Stimulated activated CD4-positive, alpha-beta T cell treated with anti-CD3 and anti-CD28 coated beads, Interleukin-4, amount 100 ng/mL, for 4 hours (primary cell): ENCODE results near the gene TMPRSS13.
"Not testable (repeated sequence)": the region's sequence is repeated elsewhere in the genome, so short reads cannot be mapped to it uniquely, and the experiment has no call there.

Experiments used
- DNase-seq, 2 experiments: peaks; one replicate each; pipeline ENCODE4 v3.0.0-alpha.2; 2020

The TMPRSS13 gene

DNA sequence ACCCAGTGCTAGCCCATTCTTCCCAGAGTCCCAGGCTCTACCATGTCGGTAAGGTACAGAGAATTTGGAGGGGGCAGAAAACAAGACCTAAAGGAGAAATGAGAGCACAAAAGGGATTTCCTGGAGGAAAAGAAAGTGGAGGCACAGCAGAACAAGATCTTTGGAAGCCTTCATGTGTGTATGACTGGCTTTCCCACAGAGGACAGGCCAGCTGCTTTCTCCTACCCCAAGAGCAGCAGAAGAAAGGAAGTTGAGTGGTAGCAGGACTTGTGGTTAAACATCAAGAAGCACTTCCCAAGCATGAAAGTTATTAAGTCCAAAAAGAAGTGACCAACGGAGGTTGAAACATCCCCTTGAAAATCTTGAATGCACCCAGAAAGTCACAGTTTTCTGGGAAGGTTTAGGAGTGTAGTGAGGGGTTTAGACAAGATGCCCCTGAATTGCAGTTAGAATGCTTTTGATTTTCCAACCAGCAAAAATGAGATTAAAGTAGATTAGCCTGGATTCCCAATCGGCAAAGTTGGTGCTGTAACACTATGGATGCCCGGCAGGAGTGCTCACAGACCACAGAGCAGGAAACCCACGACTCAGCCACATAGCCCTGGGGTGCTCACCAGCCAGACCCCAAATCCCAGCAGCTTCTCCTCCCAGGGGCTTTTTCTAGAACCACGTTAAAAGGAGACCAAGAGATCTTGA, 608 bp downstream of the TMPRSS13 start:
- no peak for DNase-seq

DNA sequence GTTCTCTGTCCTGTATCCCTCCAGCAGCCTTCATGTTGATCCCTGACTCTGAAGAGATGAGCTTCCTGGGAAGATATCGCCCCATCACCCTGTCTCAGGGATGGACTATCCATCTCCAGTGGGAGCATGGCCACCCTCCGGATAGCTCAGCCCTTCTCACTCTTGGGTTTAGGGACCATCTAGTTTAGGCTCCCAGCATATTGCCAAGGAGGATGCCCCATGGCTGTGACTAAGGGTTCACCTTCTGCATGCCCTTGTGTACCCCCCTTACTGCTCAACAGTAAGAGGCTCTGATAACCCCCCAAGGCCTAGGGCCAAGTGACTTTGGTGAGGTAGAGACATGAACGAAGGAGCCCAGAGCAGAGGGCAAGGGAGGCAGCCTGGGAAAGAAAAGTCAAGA, 1.3 kb downstream of the TMPRSS13 start:
- DNase-seq, result no peak

DNA sequence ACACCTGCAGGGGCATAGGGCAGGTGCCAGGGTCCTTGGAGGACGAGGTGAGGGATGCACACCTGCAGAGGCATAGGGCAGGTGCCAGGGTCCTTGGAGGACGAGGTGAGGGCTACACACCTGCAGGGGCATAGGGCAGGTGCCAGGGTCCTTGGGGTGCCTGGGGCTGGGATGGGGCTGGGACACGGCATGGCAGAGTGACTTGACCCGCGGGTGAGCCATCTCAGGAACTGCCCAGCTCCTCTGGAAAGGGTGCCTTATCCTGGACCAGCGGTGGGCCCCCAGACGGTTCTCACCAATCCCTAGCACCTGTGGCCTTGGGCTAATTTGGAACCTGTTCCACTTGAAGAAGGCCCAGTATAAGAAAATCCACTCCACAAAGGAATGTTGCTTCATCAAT, 3.0 kb downstream of the TMPRSS13 start:
- DNase-seq, result not testable (repeated sequence)

DNA sequence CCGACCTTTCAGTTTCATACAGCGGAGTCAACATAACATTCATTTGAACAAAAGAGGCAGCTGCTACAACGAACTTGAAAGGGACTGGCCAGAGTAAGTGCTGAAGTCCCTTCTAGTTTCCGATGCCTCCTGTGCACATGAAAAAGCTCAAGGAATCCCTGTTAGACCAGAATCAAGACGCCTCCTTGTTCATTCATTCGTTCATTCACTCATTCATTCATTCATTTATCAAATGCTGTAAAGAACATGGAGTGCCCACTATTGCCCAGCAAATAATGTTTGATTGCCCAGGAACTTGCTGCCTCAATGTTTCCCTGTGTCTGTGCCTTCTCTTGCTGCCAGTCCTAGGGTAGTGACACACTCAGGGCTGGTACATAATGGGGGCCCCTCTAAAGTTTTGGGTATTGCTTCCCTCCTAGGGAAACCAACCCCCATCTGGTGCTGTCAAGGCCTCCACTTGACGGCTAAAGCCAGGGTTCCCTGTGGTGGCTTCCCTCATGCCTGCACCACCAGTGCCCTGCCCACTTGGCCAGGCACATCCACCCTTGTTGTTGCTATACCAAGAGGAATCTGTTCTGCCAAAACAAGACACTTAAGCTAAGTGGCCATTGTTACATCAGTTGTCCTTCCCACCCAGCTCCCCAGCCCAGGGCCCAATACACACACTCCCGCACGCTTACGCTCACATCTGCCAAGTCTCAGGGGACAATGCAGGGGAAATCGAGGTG, 3.8 kb downstream of the TMPRSS13 start:
- DNase-seq, result no peak

DNA sequence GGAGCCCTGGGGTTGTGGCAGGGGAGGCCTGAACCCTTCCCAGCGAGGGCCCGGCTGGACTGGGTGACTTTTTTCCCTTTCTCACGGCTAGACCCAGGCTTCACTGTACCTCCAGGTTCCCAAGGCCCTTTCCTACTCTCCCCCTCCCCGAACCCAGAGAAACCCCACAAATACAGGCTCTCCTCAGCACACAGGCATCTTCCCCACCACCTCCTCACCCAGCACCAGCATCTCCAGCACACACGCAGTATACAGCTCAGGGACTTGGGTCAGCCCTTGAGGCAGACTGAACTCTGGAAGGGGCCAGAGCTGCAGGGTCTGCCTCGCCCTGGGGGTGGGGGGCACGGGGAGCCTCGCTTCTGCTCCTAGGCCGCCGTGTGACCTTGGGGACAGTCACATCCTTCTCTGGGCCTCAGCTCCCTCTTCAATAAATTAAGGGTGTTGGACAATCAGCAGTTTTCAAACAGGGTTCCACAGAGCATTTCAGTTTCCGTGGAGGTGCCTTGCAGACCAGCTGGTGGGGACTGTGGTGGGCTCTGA, 4.5 kb downstream of the TMPRSS13 start:
- DNase-seq, result no peak

DNA sequence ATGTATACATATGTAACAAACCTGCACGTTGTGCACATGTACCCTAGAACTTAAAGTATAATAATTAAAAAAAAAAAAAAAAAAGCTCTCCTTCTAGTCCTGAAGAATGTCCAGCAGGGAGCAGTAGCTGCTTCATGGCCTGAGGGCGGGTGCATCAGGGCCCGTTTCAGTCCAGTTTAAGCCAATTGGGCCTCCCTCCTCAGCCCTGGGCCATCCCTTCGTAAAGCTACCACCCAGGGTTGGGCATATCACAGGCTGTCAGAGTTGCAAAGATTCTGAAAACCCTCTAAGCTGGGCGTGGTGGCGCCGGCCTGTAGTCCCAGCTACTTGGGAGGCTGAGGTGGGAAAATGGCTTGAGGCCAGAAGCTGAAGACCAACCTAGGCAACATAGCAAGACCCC, 5.4 kb downstream of the TMPRSS13 start:
- DNase-seq, result no peak

DNA sequence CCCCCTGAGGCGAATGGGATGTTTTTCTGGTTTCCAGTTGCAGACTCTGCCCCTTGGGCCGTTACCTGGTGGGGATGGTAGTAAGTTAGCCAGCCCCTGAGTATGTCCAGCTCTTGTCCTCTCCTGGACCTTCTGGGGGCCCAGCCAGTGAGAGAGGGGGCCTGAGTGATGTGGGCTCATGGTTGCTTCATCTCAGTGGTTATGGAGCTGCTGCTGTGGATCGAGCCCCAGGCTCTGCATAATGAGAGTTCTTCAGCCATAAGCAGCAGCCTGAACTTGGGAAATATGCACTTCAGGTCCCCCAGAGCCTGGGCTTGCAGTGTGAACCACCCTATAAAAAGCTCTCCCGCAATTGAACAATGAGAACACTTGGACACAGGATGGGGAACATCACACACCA, 5.9 kb downstream of the TMPRSS13 start:
- no peak for DNase-seq

DNA sequence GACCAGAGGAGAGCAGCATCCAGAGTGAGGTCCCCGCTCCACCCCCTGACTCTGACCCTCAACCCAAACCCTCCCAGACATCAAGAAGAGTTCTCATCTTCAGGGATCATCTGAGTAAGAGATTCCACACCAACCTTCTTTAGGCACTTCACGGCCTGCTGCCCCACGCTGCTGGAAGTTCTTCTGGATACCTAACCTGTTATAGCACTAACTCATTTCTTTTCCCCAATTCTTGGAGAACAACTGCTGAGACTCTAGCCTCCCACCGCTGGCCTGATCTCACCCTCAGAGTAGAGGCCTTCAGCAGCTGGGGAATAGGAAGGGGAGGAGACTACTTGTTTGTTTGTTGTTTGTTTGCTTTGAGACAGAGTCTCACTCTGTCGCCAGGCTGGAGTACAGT, 7.3 kb downstream of the TMPRSS13 start:
- DNase-seq, result no peak

DNA sequence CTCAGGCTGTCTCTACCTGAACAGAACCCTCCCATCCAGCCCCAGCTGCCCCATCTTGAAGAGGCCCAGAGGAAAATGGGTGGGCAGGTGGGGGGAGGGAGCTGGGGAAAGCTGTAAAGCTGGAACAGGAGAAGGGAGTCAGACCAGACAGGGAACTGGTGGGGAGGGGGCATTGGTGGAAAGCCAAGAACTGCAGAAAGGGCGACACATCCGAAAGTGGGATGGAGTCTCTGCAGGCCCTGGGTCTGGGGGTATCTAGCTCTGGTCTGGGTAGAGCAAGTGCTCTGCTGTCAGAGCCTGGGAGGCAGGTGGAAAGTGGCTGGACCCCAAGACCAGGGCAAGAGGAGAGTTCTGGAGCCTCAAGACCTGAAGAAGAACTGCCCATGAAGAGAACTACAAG, 7.7 kb downstream of the TMPRSS13 start:
- DNase-seq, result no peak

DNA sequence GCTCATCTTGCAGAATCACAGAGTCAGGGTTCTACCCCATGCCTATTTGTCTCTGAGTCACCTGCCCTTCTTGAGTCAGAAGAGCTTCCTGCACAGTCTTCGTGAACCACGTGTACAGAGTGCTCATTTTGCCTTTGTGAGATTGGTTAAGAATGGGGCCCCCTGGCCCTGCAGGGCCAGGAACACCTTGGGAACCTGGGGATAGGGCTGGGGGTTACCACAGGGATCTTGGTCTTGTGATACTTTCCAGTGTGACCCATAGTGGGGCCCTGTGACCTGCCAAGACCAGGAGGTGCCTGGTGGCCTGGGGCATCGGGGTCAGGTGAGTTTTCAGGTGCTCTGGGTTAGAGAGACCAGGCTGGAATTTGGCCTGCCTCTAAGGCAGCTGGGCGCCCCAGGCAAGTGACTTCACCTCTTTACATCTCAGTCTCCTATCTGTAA, 9.4 kb downstream of the TMPRSS13 start:
- no peak for DNase-seq

DNA sequence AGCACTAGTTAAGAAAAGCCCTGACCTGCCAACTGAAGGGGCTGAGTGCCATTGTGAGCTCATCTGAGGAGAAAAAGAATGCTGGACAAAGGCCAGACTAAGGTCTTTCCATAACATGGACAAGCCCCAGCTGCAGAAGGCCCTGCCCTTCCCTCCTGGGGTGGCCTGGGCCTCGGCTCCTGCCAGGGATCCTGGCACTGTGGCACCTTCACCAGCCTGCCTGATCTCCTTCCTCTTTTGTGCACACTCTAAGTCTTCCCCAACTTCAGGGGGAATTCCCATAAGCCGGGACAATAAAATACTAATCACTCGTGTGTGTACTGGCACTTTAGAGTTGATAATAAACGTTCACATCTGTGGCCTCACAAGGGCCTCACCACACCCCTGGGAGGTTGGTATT, 9.9 kb downstream of the TMPRSS13 start:
- no peak for DNase-seq

DNA sequence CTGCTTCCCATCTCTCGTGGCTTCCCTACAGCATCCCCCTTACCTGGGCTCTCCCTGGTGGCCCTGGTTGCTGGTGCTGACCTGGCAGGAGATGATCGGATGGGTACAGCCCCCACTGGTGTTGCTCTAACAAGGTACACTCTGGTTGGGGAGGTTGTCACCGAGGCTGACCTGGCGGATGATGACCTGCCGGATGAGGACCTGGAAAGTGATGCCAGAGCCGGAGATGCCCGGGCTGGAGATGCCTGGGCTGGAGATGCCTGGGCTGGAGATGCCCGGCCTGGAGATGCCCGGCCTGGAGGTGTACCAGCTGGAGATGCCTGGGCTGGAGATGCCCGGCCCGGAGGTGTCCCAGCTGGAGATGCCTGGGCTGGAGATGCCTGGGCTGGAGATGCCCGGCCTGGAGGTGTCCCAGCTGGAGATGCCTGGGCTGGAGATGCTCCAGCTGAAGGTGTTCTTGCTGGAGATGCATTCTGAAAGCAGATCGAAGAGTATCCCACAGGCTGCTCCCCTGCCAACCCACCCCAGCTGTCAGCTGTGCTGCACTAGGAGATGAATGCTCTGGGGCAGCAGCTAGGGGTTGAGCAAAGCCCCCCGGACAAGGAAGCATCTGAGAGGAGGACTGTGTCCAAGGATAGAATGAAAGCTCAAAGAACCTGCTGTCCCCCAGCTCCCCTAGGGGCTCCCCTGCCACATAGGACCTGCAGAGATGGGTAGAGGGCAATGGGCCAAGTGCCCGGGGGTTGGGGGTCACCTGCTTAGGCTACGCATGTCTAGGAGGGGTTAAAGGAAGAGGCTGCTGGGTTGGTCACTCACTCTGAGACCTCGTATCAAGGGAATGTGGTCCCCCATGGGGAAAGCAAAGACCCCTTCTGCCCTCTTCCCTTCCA, 10.6 kb downstream of the TMPRSS13 start:
- DNase-seq, result no peak

DNA sequence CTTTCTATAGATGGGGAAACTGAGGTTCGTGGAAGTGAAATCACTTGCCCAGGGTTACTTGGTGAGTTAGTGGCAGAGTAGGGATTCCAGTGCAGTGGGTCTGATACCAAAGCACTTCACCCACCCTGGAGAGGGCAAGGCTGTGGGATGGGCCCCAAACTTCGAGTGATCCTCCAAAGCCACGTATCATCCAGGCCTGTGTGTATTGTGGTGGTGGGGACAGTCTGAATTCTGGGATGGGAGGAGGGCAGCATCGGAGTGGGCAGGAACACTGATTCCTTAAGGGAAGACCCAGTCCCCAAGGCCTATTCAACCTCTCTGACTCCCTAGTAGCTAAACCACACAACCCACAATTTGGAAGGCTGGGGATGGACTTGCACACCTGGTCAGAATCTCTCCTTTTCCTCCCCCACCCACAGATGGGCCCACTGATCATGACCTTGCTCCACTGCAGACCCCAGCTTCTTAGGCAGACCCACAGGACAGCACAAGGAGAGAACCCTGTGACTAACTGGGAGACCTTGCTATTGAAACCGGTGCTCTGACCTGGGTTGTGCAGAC, 11.5 kb downstream of the TMPRSS13 start:
- no peak for DNase-seq

DNA sequence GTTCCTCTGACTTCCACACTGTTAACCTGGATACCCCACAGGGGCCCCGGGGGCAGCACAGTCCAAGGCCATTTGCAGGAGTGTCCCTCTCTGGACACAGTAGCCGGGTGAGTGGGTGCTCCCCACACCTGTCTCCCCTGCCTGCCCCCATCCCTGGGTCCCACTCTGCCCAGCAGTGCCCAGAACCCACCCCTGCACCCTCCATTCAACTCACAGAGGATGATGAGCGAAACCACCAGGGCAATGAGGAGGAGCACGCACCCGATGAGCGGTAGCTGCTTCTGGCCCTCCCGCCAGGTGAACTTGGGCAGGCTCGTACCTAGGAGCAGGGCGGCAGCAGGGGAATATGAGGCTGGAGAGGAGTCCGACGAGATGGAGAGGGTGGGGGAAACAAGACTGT, 12.2 kb downstream of the TMPRSS13 start:
- DNase-seq, result no peak

DNA sequence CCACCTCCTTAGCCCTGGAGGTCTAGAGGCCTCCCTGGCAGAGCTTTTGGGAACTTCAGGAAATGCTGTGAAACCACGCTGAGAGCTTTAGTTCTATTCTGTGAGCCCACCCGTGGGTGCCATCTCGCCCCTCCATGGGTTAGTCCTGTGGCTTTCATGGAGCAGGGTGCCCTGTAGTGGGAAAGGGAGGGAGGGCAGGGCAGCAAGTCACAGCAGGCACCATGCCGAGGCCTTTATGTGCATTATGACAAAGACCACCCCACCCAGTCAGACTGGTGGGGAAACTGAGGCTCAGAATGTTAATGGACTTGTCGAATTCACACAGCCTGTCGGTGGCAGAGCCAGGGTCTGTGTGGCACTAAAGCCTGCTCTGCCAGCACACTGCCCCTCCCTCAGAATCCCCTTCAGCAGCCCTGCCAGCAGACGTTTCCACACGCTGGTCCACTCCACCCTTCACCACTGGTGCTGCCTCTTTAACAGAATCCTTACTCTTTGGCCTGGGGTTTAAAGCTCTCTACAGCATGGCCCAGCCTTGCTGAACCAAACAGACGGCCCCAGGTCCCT, 13.4 kb downstream of the TMPRSS13 start:
- DNase-seq, result no peak

DNA sequence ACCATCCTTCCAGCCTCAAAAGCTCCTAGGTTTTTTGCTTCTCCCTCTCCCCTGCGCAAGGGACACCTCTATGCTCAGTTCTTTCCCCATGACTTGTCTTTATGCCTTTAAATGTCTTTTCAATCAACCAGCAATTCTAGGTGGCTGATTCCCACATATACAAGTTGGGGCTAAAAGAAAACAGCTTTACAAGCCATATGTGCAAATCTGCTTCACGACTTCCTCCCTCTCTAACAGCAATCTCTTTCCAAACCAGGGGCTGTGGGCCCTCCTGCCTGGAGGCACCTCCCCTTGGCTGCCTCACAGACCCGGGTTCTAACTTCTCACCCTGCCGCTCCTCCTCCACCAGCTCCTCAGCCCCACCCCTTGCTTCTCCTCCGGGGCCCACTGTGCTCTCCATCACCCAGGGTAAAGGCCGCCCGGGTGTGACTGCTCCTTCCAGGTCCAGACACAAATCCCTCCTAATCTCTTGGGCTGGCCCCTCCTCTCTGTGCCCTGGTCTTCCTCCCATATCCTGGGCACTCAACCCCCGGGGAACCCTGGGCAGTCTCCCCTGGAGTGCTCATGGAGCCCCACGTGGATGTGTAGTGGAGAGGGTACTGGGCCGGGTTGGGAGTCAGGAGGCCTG, 14.1 kb downstream of the TMPRSS13 start:
- no peak for DNase-seq

DNA sequence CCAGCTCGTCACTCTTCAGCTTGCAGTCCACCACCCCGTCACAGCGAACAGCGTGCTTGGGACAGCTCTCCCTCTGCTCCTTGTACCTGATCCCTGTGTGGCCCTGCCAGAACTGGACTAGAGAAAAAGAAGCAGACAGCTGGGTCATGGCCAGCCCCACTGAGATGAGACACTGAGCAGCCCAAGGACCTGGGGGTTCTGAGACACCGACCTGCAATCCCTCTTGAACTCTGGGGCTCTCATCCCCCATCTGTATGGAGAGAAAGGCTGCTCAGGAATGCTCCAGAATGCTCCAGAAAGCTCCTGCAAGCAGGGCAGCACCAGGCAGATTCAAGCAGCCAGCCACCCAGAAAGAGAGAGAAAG, 14.8 kb downstream of the TMPRSS13 start:
- DNase-seq, result no peak

DNA sequence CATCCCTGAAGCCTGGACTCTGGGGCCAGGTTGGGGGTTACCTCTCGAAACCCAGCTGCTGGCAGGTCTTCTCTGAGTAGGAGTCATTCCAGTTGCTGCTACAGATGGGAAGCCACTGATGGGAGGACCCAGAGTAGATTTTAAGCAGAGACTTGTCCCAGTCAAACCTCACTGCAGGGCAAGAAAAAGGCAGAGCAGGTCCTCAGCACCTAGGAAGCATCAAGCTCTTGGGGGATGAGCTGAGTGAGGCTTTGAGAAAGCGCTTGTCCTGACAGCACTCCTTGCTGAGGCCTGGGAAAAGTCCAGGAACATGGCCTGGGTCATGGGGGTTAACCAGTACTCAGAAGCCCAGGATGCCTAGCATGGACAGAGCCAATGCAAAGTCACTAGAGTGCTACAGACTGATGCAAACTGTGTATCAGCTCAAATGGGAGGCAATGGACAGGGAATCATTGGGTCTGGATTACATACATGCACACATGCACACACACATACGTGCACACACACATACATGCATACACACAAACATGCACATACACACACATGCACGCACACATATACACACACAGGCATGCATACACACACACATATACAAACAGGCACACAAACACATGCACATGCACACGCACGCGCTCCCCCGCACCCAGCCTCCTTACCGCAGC, 15.3 kb downstream of the TMPRSS13 start:
- no peak for DNase-seq

DNA sequence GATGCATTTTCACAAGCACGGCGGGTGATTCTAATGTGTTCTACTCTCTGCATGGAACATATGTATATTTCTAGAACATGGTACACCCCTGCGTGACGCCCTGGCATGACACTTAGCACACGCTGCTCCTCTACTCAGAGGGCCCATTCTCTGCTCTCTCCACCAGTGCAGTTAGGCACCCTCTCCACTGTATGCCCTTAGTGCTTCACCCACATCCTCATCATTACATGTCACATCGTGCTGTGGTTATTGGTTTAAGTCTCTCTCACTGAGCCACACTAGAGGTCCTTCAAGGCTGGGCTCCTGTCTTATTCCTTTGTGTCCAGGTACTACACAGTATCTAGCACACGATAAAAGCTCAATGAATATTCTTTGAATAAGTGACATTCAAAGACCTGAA, 16.7 kb downstream of the TMPRSS13 start:
- DNase-seq, result no peak

DNA sequence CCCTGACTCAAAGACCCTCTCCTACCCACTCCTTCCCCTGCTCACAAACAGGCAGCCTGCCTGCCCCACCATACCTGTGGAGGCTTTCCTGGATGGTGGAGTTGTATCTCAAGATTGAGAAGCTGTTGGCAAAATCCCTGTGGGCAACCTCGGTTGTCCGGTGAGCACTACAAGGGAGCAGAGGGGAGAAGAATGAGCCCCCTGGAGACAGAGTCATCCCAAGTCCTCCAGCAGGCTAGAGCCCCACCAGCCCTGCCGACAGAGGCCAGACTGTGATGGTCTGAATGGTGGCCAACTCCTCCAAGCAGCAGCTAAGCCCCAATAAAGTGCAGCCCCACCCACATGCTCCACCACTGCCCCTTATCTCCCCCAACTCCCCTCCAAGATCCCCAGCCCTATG, 17.5 kb downstream of the TMPRSS13 start:
- DNase-seq, result no peak

DNA sequence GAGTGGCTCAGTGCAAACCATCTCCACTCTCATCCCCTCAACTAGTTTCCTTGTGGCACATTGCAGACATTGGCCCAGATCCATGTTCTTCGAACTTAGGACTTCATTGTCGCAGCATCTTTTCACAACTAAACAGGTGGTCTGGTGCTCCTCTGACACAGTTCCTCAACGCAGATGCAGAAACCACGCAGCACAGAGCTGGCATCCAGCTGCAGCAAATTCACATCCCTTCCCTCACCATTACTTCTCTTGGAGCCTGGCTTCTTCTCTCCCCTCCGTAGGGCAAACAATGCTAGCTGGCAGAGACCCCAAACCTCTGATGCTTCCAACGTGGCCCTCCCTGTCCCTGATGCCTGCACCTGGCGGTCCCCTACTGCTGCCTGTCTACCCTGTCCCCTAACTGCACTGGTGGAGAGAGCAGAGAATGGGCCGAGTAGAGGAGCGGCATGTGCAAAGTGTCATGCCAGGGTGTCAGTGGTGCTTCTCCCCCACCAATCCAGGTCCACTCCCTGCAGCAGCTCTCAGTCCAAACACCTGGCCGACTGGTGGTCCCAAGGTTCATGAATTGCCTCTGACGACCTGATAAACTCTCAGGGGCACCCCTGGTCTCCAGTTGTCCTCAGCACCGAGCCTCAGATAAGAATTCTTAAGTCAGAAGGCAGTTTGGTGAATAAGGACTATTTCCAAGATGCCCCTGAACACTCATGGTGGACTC, 18.1 kb downstream of the TMPRSS13 start:
- no peak for DNase-seq
